Stimulated activated CD4-positive, alpha-beta T cell treated with anti-CD3 and anti-CD28 coated beads, Interleukin-4, amount 100 ng/mL, for 1 hour (primary cell): ENCODE data around the gene SERTM2.
"Not testable (repeated sequence)": the region's sequence is repeated elsewhere in the genome, so short reads cannot be mapped to it uniquely, and the experiment has no call there.

ENCODE experiments used
- DNase-seq: peaks from one replicate; pipeline ENCODE4 v3.0.0-alpha.2; 2020

Gene SERTM2

GRCh38 chrX:111511477-111511876, at the start of gene SERTM2:
TSS of gene SERTM2 (plus strand) at chrX:111511645. CDS start at chrX:111518858, 7,213 bp downstream.
- DNase-seq = no peak

DNA sequence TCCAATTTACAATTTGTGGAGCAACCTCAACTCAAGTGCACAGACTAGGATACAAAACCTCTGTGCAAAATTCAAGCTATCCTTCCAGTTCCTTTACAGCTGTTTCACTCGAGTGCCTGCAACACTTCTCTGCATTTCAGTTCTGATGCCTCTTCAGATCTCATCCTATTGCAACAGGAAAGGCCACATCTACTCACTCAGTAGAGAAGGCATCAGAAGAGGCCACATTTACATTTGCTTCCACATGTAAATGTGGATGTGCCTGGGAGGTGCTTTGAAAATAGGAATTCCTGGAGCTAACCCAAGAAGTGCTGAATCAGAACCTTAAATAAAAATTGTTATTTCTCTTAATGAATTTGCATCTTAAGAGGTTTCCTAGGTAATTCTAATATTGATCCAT, 45.8 kb upstream of the SERTM2 start:
- DNase-seq = no peak

GRCh38 chrX:111467896-111468295, 43.5 kb upstream of the SERTM2 start:
- DNase-seq = no peak

- DNase-seq = no peak
These were observed 40.6 kb upstream of the SERTM2 start for GRCh38 chrX:111470681-111471403.

DNA sequence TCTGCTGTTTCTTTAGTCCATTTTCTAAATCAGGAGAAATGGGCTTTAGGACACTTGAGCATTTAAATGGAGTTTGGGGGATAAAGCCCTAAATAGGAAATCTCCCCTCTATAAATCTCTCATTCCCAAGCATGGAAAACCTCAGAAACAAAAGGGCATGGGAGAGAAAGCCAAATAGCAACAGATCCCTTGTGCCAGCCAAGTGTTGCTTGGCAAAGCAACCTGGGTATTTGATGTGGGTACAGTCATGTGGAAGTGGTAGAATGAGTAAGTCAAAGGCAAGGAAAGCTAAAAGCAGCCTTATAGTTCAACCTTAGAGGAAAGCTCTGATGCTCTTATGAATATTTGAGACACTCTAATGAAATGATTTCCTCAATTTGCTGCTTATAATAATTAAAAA, 29.5 kb upstream of the SERTM2 start:
- no peak for DNase-seq

GRCh38 chrX:111483135-111483534, 28.3 kb upstream of the SERTM2 start:
- DNase-seq = no peak

DNA sequence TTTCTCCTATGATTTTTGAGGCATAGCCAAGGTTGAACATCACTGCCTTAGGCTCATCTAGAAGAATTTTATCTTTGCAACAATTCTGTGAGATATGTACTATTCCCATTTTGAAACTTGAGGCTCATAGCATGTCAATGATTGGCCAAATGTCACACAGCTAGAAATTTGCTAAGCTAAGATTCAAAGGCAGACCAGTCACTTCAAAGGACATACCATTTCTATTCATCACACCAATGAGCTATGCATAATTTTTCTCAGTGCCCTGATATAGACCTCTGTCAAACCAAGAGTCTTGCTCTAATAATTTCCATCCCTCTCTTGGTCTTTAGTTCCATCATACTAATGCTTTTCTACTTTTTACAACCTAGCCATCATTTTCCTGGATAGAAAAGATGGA, 27.6 kb upstream of the SERTM2 start:
- no peak for DNase-seq

- no peak for DNase-seq
These were observed 20.8 kb upstream of the SERTM2 start for GRCh38 chrX:111490688-111491087.

DNA sequence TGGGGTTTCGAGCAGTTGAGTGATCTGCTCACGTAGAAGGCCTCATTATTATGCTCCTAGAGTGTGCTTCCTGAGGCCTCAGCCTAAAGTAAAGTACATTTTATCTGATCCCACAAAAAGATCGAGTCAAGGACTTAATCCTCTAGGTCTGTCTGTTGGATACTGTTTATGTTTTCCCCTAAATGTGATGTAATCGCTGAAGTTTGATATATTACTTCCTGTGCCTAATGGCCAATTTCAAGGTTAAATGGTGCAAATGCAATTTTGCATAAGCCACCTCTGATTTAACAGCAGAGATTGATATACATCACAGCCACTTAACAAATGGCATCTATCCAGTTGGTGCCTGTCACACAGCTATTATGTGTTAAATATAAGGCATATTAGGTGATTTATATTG, 19.4 kb upstream of the SERTM2 start:
- DNase-seq = no peak

DNA sequence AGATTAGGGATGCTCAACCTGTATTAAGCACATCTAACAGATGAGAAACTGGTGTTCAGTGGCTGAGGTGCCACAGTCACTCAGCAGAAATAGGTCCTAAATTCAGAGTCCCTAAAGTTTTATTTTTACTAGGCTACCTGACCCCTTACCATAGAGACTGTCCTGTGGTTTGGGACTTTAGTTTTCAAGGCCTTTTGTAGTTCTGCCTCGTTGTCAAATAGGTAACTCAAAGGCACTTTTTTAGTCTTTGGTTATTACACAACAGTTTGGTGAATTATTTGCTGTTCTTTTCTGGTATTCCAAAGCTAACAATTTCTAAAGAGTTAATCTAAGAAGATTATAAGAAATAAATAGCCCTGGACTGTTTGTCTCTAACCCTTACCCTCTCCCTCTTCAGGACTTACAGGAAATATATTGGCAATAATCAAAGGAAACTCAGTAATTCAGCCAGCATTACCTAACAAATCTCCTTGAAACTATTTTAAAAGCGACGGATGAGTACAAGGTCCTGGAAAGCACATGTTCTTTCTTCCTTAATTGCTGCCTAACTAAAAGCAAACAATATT, 12.8 kb upstream of the SERTM2 start:
- DNase-seq = no peak

DNA sequence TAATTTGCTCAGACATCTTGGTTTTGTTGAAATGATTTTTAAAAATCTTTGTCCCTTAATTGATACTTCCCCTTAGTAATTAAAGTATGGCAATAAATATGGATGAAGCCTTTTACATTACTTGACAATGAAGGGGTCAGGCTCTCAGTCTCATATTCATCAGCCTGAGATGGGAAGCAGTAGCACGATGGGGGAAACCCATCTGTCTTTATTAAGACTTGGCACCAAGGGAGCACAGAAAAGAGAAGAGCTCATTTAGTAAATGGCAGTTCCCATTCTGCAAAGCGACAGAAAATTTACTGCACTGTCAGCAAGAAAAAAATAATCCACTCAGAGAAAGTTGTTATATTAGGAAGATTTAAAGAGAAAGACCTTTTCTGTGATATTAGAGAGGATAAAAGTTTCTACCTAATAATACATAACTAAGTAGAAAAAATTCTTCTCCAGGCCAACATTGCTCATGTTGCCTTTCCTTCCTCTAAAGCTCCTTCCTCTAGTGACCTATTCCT, 7.9 kb upstream of the SERTM2 start:
- no peak for DNase-seq

DNA sequence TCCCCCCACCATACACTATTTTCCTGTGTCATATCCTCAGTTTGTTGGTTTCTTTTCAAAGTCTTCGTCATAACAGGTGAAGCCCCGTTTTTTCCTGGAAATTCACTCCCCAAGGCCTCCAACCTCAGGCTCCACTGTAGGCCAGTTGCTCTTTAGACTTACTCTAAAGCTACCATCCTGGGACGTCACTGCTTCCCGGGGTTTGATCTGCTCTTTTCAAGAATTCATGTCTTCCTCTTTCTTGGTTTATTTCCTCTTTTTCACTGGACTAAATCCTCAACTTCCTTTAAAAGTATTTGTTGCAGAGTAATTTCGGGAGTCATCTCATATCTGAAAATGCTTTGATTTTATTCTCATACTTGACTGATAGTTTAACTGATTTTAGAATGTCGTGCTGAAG, 6.5 kb upstream of the SERTM2 start:
- DNase-seq = no peak

GRCh38 chrX:111505783-111506182, 5.7 kb upstream of the SERTM2 start:
- DNase-seq = no peak

DNA sequence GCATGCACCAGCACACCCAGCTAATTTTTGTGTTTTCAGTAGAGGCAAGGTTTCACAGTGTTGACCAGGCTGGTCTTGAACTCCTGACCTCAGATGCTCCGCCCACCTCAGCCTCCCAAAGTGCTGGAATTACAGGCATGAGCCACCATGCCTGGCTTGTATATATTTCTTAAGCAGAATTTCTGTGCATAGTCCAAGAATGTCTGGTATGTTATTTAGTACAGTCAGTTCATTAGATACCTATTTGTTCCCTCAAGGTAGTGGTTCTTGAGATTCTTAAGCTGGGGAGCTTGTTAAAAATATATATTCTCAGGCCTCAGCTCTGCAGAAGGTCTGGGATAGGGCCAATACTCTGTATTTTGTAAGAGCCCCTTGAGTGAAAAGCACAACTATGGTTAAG, 4.6 kb upstream of the SERTM2 start:
- DNase-seq = no peak

GRCh38 chrX:111507933-111508332, 3.5 kb upstream of the SERTM2 start:
- DNase-seq = no peak

DNA sequence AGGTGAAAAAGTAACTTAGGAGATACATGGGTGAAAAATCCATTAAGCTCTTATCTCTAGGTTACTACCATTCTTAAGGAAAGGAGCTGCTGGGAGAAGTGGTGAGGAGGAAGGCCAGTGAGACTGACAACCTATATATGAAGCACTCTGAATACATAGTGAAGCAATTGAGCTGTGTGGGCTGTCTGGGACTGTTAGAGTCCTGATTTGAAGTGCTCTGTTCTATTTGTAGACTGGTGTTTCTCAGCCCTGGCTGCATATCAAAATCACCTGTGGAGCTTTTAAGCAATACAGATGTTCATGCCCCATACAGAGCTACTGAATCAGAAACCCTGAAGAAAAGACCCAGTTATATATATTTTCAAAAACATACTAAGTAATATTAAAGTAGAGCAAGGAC, 3.9 kb downstream of the SERTM2 start:
- no peak for DNase-seq

DNA sequence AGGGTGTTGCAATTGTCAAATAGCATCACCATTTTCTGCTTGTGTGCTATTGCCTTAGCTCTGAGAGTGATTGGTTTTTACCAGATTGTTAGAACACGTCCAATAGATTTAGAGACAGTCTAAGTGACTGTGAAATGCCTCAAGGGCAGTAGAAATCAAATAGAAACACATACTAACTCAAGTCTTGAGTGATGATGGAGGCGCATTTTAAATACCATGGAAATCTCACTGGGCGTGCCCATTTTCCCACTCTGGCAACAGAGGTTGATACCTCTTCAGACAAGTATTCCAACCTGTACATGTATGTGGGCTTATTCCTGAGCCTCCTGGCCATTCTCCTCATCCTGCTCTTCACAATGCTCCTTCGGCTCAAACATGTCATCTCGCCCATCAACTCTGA, 7.2 kb downstream of the SERTM2 start:
- DNase-seq = no peak

DNA sequence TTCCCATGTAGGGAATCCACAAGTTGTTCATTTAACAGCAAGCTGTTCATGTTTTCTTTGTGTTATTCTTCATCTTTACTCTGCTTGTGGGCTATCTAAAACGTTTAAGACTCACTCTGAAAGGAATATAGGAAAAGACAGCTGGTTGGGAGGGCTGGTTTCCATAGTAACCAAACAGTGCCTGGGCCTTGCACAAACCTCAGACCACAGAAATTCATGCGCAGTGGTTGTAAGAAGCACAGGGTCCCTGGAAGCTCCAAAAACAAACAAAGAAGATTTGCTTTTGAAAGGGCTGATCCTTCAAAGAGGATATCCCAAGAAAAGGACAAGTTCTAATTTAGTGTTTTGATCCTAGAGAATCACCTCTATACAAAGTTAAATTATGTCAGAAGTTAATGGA, 7.8 kb downstream of the SERTM2 start:
- DNase-seq = no peak

DNA sequence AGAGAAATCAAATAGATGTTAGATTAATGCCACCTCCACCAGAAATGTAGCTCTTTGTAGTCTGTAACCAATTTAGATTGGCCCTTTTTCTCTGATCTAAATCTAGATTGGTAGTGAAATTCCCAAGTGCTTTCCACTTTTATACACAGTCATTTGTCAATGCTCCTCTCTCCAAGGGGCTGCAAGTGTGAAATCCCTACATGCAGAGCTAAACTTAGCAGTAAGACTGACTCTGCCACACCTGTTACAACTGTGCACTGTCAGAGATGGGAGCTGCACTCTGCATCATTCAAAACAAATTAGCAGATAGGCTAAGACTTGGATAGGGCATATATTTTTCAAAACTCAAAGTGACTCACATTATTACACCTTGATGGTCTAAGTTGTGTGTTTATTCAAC, 9.1 kb downstream of the SERTM2 start:
- DNase-seq = no peak

DNA sequence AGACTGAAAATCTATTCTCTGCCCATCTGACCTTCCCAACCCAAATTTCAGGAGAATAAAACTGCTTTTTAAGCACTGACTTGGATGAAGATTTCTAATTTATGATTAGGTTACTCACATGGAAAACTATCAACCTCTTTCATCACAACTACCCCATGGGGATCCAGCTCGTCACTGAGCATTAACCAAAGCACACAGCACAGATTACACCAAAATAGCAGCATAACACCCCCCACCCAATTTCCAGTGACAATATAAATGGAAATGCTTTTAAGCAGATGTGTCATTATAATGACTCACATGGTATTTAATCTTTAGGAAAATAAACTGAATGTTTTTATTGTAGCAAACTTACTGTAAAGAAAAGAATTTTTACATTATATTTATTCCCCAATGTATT, 9.7 kb downstream of the SERTM2 start:
- DNase-seq = no peak

DNA sequence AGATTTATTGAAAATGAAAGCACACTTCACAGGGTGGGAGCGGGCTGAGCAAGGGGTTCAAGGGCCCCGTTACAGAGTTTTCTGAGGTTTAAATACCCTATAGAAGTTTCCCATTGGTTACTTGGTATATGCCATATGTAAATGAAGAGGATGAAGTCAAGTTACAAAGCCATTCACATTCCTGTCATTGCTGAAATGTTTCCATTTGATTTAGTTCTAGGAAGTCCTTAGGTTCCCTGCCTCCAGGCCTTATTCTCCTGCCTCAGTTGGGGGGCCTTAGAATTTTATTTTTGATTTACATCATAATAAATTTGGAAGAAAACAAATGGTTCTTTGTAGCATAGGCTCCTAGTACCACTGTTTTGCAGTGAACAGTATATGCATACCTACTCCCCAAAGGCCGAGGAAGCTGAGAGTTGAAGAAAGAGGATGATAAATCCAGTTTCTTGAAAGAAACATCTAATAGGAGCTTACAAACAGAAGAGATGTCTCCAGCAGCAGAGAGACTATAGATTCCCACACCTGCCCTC, 31.8 kb downstream of the SERTM2 start:
- no peak for DNase-seq

- not testable (repeated sequence) for DNase-seq
These were observed 37.8 kb downstream of the SERTM2 start for GRCh38 chrX:111549235-111549634.

DNA sequence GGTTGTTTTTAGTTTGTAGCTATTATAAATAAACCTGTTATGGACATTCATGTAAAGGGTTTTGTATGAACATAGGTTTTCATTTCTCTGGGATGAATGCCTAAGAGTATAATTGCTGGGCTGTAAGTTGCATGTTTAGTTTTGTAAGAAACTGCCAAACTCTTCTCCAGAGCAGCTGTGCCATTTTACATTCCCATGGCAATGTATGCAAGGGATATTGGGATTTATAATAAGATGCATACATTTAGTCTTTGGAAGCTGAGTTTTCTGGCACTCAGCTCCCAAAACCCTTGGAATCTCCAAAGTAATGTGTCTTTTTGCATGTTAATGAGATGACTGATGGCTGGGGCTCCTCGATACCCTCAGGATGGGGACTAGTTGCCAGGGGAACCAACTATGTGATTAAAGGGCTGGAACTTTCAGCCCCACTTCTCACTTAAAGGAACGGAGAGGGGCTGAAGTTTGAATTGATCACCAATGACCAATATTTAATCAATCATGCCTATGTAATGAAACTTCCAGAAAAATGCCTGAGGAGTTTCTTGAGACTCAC, 44.0 kb downstream of the SERTM2 start:
- DNase-seq = no peak

- no peak for DNase-seq
These were observed 49.4 kb downstream of the SERTM2 start for GRCh38 chrX:111560801-111561200.
